ENCODE measurements around the gene ATP2A1.

GRCh38 chr16:28867241-28867640 is 11.0 kb upstream of the ATP2A1 start:
- no peak for TF ChIP-seq ARNT (IDR thresholded peaks at IDR 0.05)
- no peak for TF ChIP-seq SP1 (IDR thresholded peaks at IDR 0.05)
- no peak for TF ChIP-seq NFRKB (IDR thresholded peaks at IDR 0.05)
- TF ChIP-seq FOXM1 (IDR thresholded peaks at IDR 0.05; ENCODE audit: borderline replicate concordance) = no peak
- no peak for TF ChIP-seq ELF4 (IDR thresholded peaks at IDR 0.05)
- no peak for TF ChIP-seq CTBP1 (IDR thresholded peaks at IDR 0.05; ENCODE audit: borderline replicate concordance)
- TF ChIP-seq L3MBTL2 (conservative IDR thresholded peaks at IDR 0.05) = no peak
- TF ChIP-seq FOXA1 (IDR thresholded peaks at IDR 0.05) = no peak
- no peak for TF ChIP-seq SUZ12 (IDR thresholded peaks at IDR 0.05)
- TF ChIP-seq FOXK2 (IDR thresholded peaks at IDR 0.05) = no peak

Data from HEK293T (cell line).